LNCAP (cell line): ENCODE results near the gene UBFD1.

Experiments
- TF ChIP-seq, protein P1 (sequence below): fragments of 450-650 bp; IDR thresholded peaks from 2 replicates; pipeline ENCODE4 v1.5.1; 2017; ENCODE audit warnings: mild to moderate bottlenecking

Gene UBFD1

DNA sequence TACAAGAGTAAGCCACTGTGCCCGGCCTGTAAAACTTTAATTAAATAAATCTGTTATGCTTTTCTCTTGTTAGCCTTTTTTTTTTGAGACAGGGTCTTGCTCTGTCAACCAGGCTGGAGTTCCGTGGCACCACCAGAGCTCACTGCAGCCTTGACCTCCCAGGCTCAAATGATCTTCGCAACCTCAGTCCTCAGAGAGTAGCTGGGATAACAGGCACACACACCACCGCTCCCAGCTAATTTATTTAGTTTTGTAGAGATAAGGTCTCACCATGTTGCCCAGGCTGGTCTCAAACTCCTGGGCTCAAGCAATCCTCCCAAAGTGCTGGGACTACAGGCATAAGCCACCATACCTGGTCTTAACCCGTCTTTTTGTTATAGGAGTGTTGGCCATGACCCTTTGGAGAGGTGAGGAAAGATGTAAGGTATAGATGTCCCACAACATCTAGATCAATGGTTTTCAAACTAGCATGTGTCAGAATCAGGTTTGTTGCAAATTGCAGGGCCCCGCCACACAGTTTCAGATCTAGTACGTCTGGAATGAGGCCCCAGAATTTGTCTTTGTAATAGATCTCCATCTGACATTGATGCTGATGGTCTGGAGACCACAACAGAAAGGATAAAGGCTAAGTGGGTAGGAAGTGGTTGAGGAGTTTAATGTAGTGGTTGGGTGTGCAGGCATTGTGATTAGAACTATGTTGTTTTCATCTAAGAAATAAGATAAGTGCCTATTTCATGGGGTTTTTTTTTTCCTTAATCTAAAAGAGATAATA is 43.0 kb upstream of the UBFD1 start:
- TF ChIP-seq, protein P1, sequence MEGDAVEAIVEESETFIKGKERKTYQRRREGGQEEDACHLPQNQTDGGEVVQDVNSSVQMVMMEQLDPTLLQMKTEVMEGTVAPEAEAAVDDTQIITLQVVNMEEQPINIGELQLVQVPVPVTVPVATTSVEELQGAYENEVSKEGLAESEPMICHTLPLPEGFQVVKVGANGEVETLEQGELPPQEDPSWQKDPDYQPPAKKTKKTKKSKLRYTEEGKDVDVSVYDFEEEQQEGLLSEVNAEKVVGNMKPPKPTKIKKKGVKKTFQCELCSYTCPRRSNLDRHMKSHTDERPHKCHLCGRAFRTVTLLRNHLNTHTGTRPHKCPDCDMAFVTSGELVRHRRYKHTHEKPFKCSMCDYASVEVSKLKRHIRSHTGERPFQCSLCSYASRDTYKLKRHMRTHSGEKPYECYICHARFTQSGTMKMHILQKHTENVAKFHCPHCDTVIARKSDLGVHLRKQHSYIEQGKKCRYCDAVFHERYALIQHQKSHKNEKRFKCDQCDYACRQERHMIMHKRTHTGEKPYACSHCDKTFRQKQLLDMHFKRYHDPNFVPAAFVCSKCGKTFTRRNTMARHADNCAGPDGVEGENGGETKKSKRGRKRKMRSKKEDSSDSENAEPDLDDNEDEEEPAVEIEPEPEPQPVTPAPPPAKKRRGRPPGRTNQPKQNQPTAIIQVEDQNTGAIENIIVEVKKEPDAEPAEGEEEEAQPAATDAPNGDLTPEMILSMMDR, result no peak

DNA sequence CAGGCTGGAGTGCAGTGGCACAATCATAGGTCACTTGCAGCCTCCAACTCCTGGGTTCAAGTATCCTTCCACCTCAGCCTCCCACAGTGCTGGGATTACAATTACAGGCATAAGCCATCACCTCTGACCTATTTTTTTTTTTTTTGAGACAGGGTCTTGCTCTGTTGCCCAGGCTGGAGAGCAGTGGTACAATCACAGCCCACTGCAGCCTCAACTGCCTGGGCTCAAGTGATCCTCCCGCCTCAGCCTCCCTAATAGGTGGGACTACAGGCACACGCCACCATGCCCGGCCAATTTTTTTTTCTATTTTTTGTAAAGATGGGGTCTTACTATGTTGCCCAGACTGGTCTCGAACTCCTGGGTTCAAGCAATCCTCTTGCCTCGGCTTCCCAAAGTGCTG is 41.6 kb upstream of the UBFD1 start:
- TF ChIP-seq, protein P1, result no peak

DNA sequence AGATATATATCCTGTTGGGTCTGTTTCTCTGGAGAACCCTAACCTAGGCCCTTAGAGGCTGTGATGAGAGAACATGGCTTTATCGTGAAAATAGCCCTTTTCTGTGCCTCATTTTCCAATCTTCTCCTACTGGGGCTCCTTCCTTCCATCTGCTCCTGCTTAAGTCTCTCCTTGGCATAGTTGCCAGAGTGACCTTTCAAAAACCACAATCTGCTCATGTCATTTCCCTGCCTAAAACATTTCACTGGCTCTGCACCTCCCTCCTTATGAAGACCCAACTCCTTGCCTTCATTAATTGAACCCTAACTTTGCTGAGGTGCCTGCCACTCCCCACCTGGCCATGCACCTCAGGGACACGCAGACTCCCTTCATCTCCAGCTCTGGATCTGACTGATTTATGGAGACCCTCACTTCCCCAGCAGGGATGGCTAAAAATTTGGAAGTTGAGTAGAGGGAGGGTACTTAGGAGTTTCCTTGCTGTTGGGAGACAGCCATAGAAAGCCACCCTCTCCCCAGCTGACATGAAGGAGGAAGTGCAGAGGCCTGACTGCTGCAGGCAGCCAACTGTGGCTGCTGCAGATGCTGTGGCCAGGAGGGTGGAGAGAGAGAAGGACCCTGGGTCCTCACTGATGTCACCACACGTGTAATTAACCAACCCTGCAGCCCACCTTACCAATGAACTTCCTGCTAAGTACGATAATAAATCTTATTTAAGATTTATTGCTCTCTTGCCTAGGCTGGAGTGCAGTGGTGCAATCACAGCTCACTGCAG is 41.0 kb upstream of the UBFD1 start:
- TF ChIP-seq, protein P1, result no peak

DNA sequence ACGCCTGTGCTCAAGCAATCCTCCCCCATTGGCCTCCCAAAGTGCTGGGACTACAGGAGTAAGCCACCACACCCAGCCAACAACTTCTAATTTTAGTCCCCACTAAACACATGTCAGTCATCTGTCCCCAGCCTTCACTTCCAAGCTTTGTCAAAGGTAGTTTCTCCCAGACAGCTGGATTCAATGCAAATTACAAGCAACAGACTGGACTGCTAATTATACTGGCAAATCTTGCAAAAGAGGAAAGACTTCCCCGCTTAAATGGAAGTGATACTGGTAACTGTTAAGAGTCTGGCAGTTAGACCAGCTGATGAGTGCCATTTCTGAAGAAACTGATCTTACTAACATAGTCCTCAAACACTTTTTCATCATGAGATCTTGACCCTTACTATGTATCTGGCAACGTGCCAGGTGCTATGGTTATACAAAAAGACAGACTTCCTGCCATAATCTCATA is 39.1 kb upstream of the UBFD1 start:
- TF ChIP-seq, protein P1, result no peak

DNA sequence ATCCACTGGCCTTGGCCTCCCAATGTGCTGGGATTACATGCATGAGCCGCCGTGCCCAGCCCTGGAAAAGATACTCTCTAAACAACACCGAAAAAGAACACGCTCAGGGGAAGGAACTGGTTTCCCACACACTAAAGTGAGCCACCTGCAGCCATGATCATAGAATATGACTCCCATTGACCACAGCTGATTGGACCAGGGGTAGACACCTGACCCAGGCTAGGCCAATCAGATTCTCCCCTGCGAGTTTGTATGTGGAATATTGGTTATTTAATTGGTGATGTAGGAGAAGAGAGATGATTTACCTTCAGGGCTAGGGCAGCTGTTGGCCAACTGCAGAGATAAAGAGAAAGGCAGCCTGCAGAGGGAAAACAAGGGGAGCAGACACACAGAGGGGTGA is 38.2 kb upstream of the UBFD1 start:
- TF ChIP-seq, protein P1, result no peak

DNA sequence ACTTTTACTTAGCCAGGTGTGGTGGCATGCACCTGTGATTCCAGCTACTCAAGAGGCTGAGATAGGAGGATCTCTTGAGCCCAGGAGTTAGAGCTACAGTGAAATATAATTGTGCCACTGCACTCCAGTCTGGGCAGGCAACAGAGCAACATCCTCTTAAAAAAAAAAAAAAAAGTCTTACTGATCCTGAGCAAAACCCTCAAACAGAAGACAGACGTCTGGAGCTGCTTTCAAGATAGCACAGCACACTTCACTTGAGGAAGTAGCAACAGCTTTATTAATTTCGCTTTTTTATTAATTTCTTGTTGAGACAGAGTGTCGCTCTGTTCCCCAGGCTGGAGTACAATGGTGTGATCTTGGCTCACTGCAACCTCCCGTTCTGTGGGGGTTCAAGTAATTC is 37.0 kb upstream of the UBFD1 start:
- TF ChIP-seq, protein P1, result no peak

DNA sequence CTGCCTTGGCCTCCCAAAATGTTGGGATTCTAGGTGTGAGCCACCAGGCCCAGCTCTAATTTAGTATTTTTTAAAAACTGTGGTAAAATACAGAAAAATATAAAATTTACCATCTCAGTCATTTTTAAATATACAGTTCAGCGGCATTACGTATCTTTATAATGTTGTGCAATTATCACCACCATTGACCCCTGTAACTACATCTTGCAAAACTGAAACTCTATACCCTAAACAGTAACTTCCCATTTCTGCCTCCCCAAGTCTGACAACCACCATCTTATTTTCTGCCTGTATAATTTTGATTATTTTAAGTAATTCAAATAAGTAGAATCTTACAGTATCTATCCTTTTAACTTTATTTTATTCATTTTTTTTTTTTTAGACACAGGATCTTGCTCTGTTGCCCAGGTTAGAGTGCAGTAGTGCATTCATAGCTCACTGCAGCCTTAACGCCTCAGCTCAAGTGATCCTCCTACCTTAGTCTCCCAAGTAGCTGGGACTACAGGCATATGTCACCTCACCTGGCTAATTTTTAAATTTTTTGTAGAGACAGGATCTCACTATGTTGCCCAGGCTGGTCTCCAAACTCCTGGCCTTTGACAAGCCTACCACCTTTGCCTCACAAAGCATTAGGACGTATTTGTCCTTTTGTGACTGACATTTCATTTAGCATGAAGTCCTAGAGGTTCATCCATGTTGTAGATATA is 36.3 kb upstream of the UBFD1 start:
- TF ChIP-seq, protein P1, result no peak
